Esophagus squamous epithelium (tissue), 5 donors: ENCODE data around the gene MEF2B. TPM values are rescaled to one million over a fixed set of nuclear protein-coding genes. Genes with fewer than 3 reads are reported as not detected.

Experiments
- DNase-seq: peaks from one replicate; lab custom pipeline; 2025; lab: John Stamatoyannopoulos, UW
- H3K27ac ChIP-seq, 4 donors: fragments of 200-600 bp; sonication (generic); one replicate each; pipeline ENCODE4 v1.5.1; 2016 to 2019; ENCODE audit warnings: mild to moderate bottlenecking in 1 of 4
- H3K27me3 ChIP-seq, 4 donors: fragments of 200-600 bp; sonication (generic); 1 replicate in 3 of 4; 2 replicates in 1 of 4; pipeline versions ENCODE4 v1.5.1 to v1.6.0; 2017 to 2021; ENCODE audit warnings: antibody characterized with exemption in 1 of 4
- H3K36me3 ChIP-seq, 3 donors: fragments of 200-600 bp; sonication (generic); one replicate each; pipeline ENCODE4 v1.5.1; 2016 to 2019
- H3K4me1 ChIP-seq, 3 donors: fragments of 200-600 bp; sonication (generic); one replicate each; pipeline ENCODE4 v1.5.1; 2017 to 2019
- H3K4me3 ChIP-seq, 4 donors: fragments of 200-600 bp; sonication (generic); 1 replicate in 3 of 4; 2 replicates in 1 of 4; pipeline ENCODE4 v1.5.1; 2016 to 2019; ENCODE audit warnings: mild to moderate bottlenecking in 2 of 4, moderate library complexity in 1 of 4
- H3K9me3 ChIP-seq, 3 donors: fragments of 200-600 bp; sonication (generic); one replicate each; pipeline ENCODE4 v1.5.1; 2016 to 2019
- POLR2A ChIP-seq, 4 donors: fragments of 450-650 bp; IDR thresholded peaks; one replicate each; pipeline ENCODE4 v1.6.1; 2017; ENCODE audit warnings: antibody characterized with exemption in 4 of 4, mild to moderate bottlenecking in 4 of 4, moderate library complexity in 3 of 4
- WGBS, 2 donors: methylation state at CpG; one replicate each; pipeline ENCODE4 v1.1.5; 2018; 5-methylcytosine and 5-hydroxymethylcytosine counted together
- intact Hi-C: fragments of 100-400 bp; cut with DNase I; formaldehyde crosslinking; loops from one replicate; pipeline ENCODE4 v1.15.0; 2022
- total RNA-seq, 4 donors: library from RNA; depleted of rRNA; stranded (reverse); fragments of >200 nt; gene quantifications; one replicate each; pipeline ENCODE4 v1.1.0, GENCODE V29; 2016
- TF ChIP-seq, protein P1 (sequence below), 6 experiments: fragments of 450-650 bp in 4 of 6; fragments of 200-600 bp in 2 of 6; sonication (generic) in 2 of 6; IDR thresholded peaks; one replicate each; pipeline ENCODE4 v1.5.1; 2016 to 2019; ENCODE audit warnings: antibody characterized with exemption in 6 of 6, mild to moderate bottlenecking in 4 of 6, moderate library complexity in 4 of 6
- donor health status: DM: yes; HTN: yes; CAD: no.

Gene MEF2B
- total RNA-seq, 4 donors from 2014 or later: 0.70 TPM; not detected in 3

DNA sequence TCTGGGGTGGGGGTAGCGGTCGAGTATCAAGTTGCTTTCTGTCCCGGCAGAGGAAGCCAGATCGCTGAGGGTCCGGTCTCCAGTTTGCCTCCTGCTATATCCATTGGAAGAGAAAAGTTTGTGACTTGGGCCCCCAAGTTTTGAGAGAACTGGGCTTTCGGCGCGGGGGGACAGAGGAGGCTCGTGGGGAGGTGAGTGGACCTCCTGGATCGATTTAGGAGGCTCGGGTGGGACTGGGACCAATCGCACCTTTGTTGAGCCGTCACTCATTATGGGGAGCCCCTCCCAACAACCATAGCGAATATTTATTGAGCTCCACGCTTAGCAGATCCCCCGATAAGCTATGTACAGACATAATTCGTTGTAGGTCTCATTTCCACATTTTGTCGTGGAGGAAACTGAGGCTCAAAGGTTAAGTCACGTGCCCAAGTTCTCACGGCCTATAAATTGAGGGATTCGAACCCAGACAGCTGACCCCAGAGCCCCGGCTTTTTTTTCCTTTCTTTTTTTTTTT, 22.9 kb upstream of the MEF2B start:
- Histone ChIP-seq H3K36me3 (peaks cover 0 to 27% (median 10%) of the 10 kb centered on the region in 3 donors), H3K27me3 (no peaks in the 10 kb centered on the region), H3K4me3 (peak overlapping the region; percentile 59 to 85 (median 82)), H3K4me1 (peaks cover 37 to 60% (median 40%) of the 10 kb centered on the region in 3 donors), H3K27ac (peak overlapping the region; percentile 98 to 100 (median 99)), H3K9me3 (no peaks in the 10 kb centered on the region)
- TF ChIP-seq, protein P1, sequence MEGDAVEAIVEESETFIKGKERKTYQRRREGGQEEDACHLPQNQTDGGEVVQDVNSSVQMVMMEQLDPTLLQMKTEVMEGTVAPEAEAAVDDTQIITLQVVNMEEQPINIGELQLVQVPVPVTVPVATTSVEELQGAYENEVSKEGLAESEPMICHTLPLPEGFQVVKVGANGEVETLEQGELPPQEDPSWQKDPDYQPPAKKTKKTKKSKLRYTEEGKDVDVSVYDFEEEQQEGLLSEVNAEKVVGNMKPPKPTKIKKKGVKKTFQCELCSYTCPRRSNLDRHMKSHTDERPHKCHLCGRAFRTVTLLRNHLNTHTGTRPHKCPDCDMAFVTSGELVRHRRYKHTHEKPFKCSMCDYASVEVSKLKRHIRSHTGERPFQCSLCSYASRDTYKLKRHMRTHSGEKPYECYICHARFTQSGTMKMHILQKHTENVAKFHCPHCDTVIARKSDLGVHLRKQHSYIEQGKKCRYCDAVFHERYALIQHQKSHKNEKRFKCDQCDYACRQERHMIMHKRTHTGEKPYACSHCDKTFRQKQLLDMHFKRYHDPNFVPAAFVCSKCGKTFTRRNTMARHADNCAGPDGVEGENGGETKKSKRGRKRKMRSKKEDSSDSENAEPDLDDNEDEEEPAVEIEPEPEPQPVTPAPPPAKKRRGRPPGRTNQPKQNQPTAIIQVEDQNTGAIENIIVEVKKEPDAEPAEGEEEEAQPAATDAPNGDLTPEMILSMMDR (IDR thresholded peaks at IDR 0.05): no peak
- TF ChIP-seq POLR2A (IDR thresholded peaks at IDR 0.05): no peak
- no peak for DNase-seq
- 0 to 4% methylated on average over 15 to 20 of the region's 22 CpGs for WGBS, 2 donors
- intact Hi-C loops: no loop called here

DNA sequence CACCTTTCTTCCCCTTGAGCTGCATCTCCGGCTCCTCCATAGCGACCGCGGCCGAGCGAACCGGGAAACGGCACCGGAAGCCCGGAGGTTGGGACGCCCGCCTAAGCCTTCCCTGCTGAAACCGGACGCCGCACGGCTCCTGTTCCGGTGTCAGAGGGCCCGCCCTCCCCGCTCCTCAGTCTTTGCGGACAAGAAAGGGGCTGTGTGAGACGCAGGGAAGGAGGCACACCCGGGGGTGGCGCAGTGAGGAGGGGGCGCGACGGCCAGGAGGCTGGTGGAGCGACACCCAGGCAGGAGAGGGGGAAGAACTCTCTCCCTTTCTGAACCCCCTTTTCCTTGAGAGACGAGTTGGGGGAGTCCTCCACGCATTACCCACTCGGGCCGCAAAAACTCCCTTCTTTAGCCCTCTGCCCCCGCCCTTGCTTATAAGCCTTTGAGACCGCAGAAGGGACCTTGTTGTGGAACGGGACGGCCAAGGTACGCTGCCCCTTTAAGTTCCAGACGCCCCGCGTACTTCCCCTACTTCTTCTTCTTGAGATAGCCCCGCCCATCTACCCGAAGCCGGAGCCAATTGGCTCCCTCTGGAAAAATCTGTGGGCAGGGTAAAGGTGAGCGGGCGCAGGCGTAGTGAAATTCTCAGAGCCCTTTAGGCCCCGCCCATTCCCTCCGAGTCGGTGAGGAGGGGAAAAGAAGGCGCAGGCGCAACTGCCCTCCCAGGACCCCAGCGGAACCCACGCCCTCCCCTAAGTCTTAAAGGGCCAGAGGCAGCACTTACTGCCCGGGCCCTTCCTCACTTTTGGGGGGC, 22.2 kb upstream of the MEF2B start, which contains the start of the genes BORCS8 and RFXANK:
TSS of gene BORCS8 (minus strand) at position 75 of the 805 bp plus-strand sequence. CDS start at position 40, 35 bp downstream.
TSS of gene RFXANK (plus strand) at position 181 of the 805 bp plus-strand sequence. CDS start 1,689 bp downstream, outside the sequence.
- DNase-seq: peak; percentile 96
- peak in 1 of 4 donors; percentile 65 for TF ChIP-seq POLR2A (IDR thresholded peaks at IDR 0.05)
- TF ChIP-seq, protein P1 (IDR thresholded peaks at IDR 0.05): peak in 2 of 6 experiments; percentile 15 to 29
- Histone ChIP-seq H3K36me3 (peaks cover 0 to 21% (median 6%) of the 10 kb centered on the region in 3 donors), H3K4me3 (peak within 1 kb of the TSS; percentile 59 to 85 (median 82)), H3K27ac (peak within 1 kb of the TSS; percentile 98 to 100 (median 99)), H3K27me3 (no peaks in the 10 kb centered on the region), H3K9me3 (no peaks in the 10 kb centered on the region), H3K4me1 (peaks cover 37 to 60% (median 40%) of the 10 kb centered on the region in 3 donors)
- 0 to 3% methylated on average over 14 to 20 of the region's 53 CpGs for WGBS, 2 donors
- intact Hi-C loops: no loop called here

DNA sequence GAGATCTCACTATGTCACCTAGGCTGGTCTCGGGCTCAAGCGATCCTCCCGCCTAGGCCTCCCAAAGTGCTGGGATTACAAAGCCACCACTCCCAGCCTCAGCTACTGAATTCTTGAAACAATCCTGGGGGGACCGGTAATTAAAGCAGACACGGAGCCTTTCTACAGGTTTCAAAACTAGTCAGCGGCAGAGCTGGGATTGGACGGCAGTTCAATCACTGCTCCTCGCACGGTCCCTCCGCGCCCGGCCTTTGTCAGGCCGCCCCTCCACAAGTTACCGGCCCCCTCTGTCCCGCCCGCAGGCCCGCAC, 21.7 kb upstream of the MEF2B start:
- peak overlapping the region; percentile 59 to 85 (median 82) for H3K4me3 ChIP-seq
- H3K36me3 ChIP-seq: peaks cover 0 to 21% (median under 1%) of the 10 kb centered on the region in 3 donors
- no peaks in the 10 kb centered on the region for H3K9me3 ChIP-seq
- intact Hi-C loops: no loop called here
- H3K27me3 ChIP-seq: no peaks in the 10 kb centered on the region
- no peak for DNase-seq
- H3K27ac ChIP-seq: peak overlapping the region; percentile 98 to 100 (median 99)
- WGBS, 2 donors: 0 to 1% methylated on average over 1 to 15 of the region's 17 CpGs
- TF ChIP-seq, protein P1 (IDR thresholded peaks at IDR 0.05): no peak
- no peak for TF ChIP-seq POLR2A (IDR thresholded peaks at IDR 0.05)
- H3K4me1 ChIP-seq: peaks cover 37 to 60% (median 40%) of the 10 kb centered on the region in 3 donors

DNA sequence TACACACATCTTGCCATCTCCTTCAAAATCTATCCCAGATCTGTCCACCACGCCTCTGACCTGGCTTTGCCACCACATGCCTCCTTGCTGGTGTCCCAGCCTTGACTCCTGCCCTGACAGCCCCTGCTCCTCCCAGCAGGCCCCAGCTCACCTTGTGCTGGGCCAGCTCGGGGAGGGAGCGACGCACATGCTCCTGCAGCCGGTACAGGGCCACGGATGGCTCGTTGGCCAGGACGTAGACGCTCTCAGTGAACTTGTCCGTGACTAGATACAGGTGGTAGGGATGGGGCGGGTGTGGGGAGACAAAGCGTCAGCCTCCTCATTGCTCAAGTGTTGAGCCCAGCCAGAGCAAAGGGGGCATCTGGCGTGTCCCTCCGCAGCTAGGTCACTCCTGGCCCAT, 16.7 kb upstream of the MEF2B start:
- no peaks in the 10 kb centered on the region for H3K27me3 ChIP-seq
- TF ChIP-seq POLR2A (IDR thresholded peaks at IDR 0.05): no peak
- TF ChIP-seq, protein P1 (IDR thresholded peaks at IDR 0.05): no peak
- peaks cover 0 to 55% (median 8%) of the 10 kb centered on the region in 3 donors for H3K36me3 ChIP-seq
- H3K9me3 ChIP-seq: no peaks in the 10 kb centered on the region
- peaks cover 18 to 34% (median 24%) of the 10 kb centered on the region in 3 donors for H3K4me1 ChIP-seq
- no peak overlapping the region for H3K27ac ChIP-seq
- DNase-seq: no peak
- WGBS, 2 donors: 90 to 96% methylated on average over 4 to 5 of the region's 14 CpGs
- no peak overlapping the region for H3K4me3 ChIP-seq
- intact Hi-C loops: no loop called here
